DOHH2 (cell line): ENCODE measurements around the gene SCN5A.

Experiments
- H3F3A ChIP-seq: fragments of 200-600 bp; sonication (generic), shearing (Covaris generic); 2 replicates; pipeline ENCODE4 v1.6.0; 2016; ENCODE audit warnings: antibody characterized with exemption, mild to moderate bottlenecking; ENCODE audit not compliant: control insufficient read depth, insufficient read depth
- H3K27ac ChIP-seq: fragments of 200-600 bp; sonication (generic); 2 replicates; pipeline ENCODE4 v1.5.1; 2014; ENCODE audit warnings: low read depth, mild to moderate bottlenecking, low read length, moderate library complexity
- H3K27me3 ChIP-seq: fragments of 200-600 bp; sonication (generic); 2 replicates; pipeline ENCODE4 v1.6.1; 2014; ENCODE audit warnings: mild to moderate bottlenecking, low read length, mixed read lengths; ENCODE audit not compliant: control insufficient read depth
- H3K36me3 ChIP-seq: fragments of 200-600 bp; sonication (generic); 2 replicates; pipeline ENCODE4 v1.6.1; 2014; ENCODE audit warnings: mild to moderate bottlenecking, low read length, moderate library complexity, mixed read lengths; ENCODE audit not compliant: control insufficient read depth
- H3K4me1 ChIP-seq: fragments of 200-600 bp; sonication (generic); 2 replicates; pipeline ENCODE4 v1.6.1; 2014; ENCODE audit warnings: mild to moderate bottlenecking, low read length, mixed read lengths; ENCODE audit not compliant: control insufficient read depth
- H3K4me2 ChIP-seq: fragments of 200-600 bp; sonication (generic); 2 replicates; pipeline ENCODE4 v1.6.0; 2014; ENCODE audit warnings: mild to moderate bottlenecking, low read length, moderate library complexity
- H3K4me3 ChIP-seq: fragments of 200-600 bp; sonication (generic); 2 replicates; pipeline ENCODE4 v1.5.1; 2014; ENCODE audit warnings: mild to moderate bottlenecking, low read length, mixed read lengths
- H3K79me2 ChIP-seq: fragments of 200-600 bp; sonication (generic); 2 replicates; pipeline ENCODE4 v1.6.1; 2014; ENCODE audit warnings: mild to moderate bottlenecking, low read length, mixed read lengths; ENCODE audit not compliant: control insufficient read depth
- H3K9me2 ChIP-seq: fragments of 200-600 bp; sonication (generic); replicated peaks from 2 replicates; pipeline ENCODE4 v1.6.1; 2014; ENCODE audit warnings: mild to moderate bottlenecking, low read length, mixed read lengths; ENCODE audit not compliant: control insufficient read depth
- H3K9me3 ChIP-seq: fragments of 200-600 bp; sonication (generic); 2 replicates; pipeline ENCODE4 v1.6.1; 2014; ENCODE audit warnings: antibody characterized with exemption, low read length, mixed read lengths; ENCODE audit not compliant: control insufficient read depth, insufficient read depth
- H4K20me1 ChIP-seq: fragments of 200-600 bp; sonication (generic); 2 replicates; pipeline ENCODE4 v1.6.0; 2014; ENCODE audit warnings: low read depth, mild to moderate bottlenecking, antibody characterized with exemption, low read length, moderate library complexity; ENCODE audit not compliant: control insufficient read depth, insufficient read depth
- EZH2phosphoT487 ChIP-seq: fragments of 200-600 bp; sonication (generic); IDR thresholded peaks from 2 replicates; pipeline ENCODE4 v1.6.1; 2017; ENCODE audit warnings: borderline replicate concordance, mild to moderate bottlenecking, antibody characterized with exemption, low read length, moderate library complexity, mixed read lengths
- TF ChIP-seq, protein P1 (sequence below): fragments of 200-600 bp; sonication (generic); IDR thresholded peaks from one replicate; pipeline ENCODE4 v1.5.1; 2014; ENCODE audit warnings: antibody characterized with exemption, mild to moderate bottlenecking, low read depth, low read length; ENCODE audit not compliant: poor library complexity, severe bottlenecking

The SCN5A gene

GRCh38 chr3:38566215-38566528, 83.3 kb downstream of the SCN5A start:
- no peaks in the 10 kb centered on the region for H4K20me1 ChIP-seq
- no peaks in the 10 kb centered on the region for H3K4me1 ChIP-seq
- no peak overlapping the region for H3K4me3 ChIP-seq
- H3K9me2 ChIP-seq = no peaks in the 10 kb centered on the region
- H3K27ac ChIP-seq = no peak overlapping the region
- no peaks in the 10 kb centered on the region for H3K9me3 ChIP-seq
- H3F3A ChIP-seq = no peaks in the 10 kb centered on the region
- TF ChIP-seq, protein P1, sequence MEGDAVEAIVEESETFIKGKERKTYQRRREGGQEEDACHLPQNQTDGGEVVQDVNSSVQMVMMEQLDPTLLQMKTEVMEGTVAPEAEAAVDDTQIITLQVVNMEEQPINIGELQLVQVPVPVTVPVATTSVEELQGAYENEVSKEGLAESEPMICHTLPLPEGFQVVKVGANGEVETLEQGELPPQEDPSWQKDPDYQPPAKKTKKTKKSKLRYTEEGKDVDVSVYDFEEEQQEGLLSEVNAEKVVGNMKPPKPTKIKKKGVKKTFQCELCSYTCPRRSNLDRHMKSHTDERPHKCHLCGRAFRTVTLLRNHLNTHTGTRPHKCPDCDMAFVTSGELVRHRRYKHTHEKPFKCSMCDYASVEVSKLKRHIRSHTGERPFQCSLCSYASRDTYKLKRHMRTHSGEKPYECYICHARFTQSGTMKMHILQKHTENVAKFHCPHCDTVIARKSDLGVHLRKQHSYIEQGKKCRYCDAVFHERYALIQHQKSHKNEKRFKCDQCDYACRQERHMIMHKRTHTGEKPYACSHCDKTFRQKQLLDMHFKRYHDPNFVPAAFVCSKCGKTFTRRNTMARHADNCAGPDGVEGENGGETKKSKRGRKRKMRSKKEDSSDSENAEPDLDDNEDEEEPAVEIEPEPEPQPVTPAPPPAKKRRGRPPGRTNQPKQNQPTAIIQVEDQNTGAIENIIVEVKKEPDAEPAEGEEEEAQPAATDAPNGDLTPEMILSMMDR = no peak
- TF ChIP-seq EZH2phosphoT487 = no peak
- no peaks in the 10 kb centered on the region for H3K27me3 ChIP-seq
- H3K4me2 ChIP-seq = no peak overlapping the region
- no peaks in the 10 kb centered on the region for H3K79me2 ChIP-seq
- H3K36me3 ChIP-seq = no peaks in the 10 kb centered on the region

- no peak overlapping the region for H3K4me3 ChIP-seq
- H4K20me1 ChIP-seq = no peaks in the 10 kb centered on the region
- H3K36me3 ChIP-seq = no peaks in the 10 kb centered on the region
- no peaks in the 10 kb centered on the region for H3F3A ChIP-seq
- H3K9me2 ChIP-seq = no peaks in the 10 kb centered on the region
- H3K4me1 ChIP-seq = no peaks in the 10 kb centered on the region
- no peak overlapping the region for H3K4me2 ChIP-seq
- H3K27me3 ChIP-seq = no peaks in the 10 kb centered on the region
- no peak for TF ChIP-seq EZH2phosphoT487
- TF ChIP-seq, protein P1 = no peak
- no peak overlapping the region for H3K27ac ChIP-seq
- H3K9me3 ChIP-seq = no peaks in the 10 kb centered on the region
- no peaks in the 10 kb centered on the region for H3K79me2 ChIP-seq
Observed at GRCh38 chr3:38565339-38566214, 83.9 kb downstream of the SCN5A start.

DNA sequence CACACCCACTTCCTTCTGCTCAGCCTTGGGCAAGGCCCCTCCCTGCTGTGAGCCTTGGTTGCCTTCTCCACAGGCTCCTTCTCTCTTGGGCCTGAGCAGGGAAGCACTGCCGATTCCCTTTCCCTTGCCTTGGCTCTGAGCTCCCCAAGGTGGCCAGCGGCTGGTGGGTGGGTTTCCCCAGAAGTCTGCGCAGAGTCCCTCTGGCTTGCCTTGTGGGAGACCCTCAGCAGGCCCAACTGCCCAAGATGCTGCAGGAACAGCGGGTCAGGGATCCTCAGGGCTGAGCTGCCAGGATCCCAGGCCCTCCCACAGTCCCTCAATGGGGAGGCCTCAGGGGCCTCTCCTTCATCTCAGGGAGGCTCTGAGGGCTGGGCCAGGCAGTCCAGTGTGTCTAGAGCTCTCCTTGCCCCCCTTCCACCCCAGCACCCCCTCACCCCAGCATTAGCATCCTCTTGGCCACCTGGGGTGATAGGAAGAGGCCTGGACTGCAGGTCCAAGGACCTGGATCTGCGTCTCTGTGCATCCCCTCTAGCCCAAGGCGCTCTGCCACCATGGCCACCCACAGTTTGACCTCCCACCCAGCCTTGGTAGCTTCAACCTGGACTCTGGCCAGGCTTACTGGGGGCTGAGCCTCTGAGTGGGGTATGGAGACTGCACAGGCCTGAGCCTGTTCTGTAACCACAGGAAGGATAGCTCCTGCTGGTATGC, 84.7 kb downstream of the SCN5A start:
- Histone ChIP-seq H3K4me2 (no peak overlapping the region), H3K9me2 (no peaks in the 10 kb centered on the region), H3F3A (no peaks in the 10 kb centered on the region), H3K27me3 (no peaks in the 10 kb centered on the region), H4K20me1 (no peaks in the 10 kb centered on the region), H3K4me1 (no peaks in the 10 kb centered on the region), H3K27ac (no peak overlapping the region), H3K4me3 (no peak overlapping the region), H3K79me2 (no peaks in the 10 kb centered on the region), H3K9me3 (no peaks in the 10 kb centered on the region), H3K36me3 (no peaks in the 10 kb centered on the region)
- TF ChIP-seq, protein P1 = no peak
- no peak for TF ChIP-seq EZH2phosphoT487
